Sciatic nerve (tissue), 2 donors: ENCODE measurements around the gene PCED1B. TPM values are rescaled to one million over a fixed set of nuclear protein-coding genes. Genes with fewer than 3 reads are reported as not detected.

Experiments
- ATAC-seq: fragments of 200-7000 bp; cut with Tn5 transposase; one replicate; pipeline ENCODE4 v1.9.1; 2020; ENCODE audit warnings: mild to moderate bottlenecking, moderate library complexity
- DNase-seq: peaks from one replicate; pipeline ENCODE4 v3.0.0-alpha.2; 2020; ENCODE audit warnings: low spot score
- intact Hi-C: fragments of 100-400 bp; cut with DNase I; formaldehyde crosslinking; loops from one replicate; pipeline ENCODE4 v1.14.2; 2022
- total RNA-seq: library from RNA; stranded (reverse); fragmentation: NEBNext Ultra II Directional; extraction: Animal tissue kit (Norgen Biotek cat#: 25700); gene quantifications from one replicate; pipeline ENCODE4 v1.2.1, GENCODE V29; 2021
- donor health status: DM: no; HTN: no; CAD: no.
- donor health status: DM: no; HTN: no; CAD: no.

PCED1B gene
- total RNA-seq, 1 donor from 2014 or later: 5.0 TPM

DNA sequence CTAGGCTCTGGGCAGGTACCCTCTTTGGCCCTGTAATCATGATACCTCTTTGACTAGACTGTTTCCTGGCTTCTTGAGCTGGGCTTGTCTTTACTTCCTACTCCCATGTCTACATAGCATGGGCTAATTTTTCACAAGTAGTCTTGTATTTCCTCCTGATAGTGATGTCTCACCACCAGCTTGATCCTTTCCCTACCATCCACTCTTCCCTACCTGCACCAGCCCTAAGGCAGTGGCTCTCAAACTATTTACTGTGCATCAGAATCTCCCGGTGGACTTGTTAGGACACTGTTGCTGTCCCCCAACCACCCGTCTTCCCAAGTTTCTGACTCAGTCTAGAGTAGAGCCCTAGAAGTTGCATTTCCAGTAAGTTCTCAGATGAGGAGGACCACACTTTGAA is 163.0 kb downstream of the PCED1B start:
- intact Hi-C loops: no loop called here
- ATAC-seq (no peak), DNase-seq (no peak)

- no peak for DNase-seq
- intact Hi-C loops: no loop called here
- ATAC-seq: no peak
These were observed 165.4 kb downstream of the PCED1B start for GRCh38 chr12:47244835-47245234.

DNA sequence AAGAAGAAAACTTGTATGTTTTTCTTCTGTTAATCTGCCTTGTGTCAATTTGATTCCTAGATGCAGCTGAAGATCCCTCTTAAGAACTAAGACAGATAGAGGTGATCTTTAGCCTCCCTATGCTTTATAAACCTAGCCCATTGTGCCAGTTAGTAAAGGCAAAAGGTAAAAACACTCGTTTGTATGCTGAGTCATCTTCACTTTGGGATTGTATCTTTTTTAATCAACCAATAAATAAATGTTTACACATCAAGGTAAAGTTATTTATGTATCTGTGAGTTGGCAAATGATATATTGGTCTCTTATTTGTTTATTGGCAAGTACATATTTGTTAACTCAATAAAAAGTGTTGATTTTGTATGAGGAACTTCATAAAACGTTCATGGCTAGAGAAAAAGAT is 166.2 kb downstream of the PCED1B start:
- ATAC-seq (no peak), DNase-seq (no peak)
- intact Hi-C loops: no loop called here

- no peak for ATAC-seq
- intact Hi-C loops: no loop called here
- DNase-seq: no peak
These were observed 168.0 kb downstream of the PCED1B start for GRCh38 chr12:47247418-47247817.

GRCh38 chr12:47249082-47249481 is 169.7 kb downstream of the PCED1B start:
- intact Hi-C loops: no loop called here
- ATAC-seq: no peak

DNA sequence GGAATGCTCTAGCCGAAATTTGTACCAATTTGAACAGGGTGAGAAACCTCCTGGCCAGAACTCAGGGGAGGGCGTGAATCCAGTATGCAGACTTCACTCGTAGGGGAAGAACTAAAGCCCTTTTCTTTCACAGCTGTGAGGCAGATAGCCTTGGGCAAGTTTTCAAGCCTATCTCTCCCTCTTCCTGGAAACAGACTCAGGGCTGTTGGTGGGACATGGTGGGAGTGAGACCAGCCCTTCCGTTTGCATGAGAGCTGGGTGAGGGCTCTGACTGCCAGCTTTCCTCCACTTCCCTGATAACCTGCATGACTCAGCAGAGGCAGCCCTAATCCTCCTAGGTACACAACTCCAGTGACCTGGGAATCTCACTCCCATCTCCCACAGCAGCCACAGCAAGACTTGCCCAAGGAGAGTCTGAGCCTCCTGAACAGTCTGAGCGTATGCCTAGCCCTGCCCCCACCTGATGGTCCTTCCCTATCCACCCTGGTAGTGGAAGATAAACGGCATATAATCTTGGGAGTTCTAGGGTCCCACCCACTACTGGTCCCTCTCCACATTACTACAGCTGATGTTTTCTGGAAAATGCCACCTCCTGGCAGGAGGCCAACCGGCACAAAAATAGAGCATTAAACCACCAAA is 170.4 kb downstream of the PCED1B start:
- no peak for DNase-seq
- intact Hi-C loops: no loop called here
- ATAC-seq: no peak

More at GRCh38 chr12:47249082-47249481, 169.7 kb downstream of the PCED1B start:
- DNase-seq: no peak

DNA sequence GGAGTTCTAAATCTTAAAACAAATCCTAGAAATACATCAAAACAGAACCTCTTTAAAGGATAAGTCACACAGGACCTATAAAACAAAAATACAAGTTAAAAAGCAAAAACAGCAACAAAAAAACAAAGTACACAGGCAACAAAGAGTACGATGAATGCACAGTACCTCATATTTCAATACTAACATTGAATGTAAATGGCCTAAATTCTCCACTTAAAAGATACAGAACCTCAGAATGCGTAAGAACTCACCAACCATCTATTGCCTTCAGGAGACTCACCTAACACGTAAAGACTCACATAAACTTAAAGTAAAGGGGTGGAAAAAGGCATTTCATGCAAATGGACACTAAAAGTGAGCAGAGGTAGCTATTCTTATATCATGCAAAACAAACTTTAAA is 172.5 kb downstream of the PCED1B start:
- ATAC-seq: no peak
- intact Hi-C loops: no loop called here
- DNase-seq: no peak

- no peak for ATAC-seq
- intact Hi-C loops: no loop called here
These were observed 185.5 kb downstream of the PCED1B start for GRCh38 chr12:47264951-47265350.

DNA sequence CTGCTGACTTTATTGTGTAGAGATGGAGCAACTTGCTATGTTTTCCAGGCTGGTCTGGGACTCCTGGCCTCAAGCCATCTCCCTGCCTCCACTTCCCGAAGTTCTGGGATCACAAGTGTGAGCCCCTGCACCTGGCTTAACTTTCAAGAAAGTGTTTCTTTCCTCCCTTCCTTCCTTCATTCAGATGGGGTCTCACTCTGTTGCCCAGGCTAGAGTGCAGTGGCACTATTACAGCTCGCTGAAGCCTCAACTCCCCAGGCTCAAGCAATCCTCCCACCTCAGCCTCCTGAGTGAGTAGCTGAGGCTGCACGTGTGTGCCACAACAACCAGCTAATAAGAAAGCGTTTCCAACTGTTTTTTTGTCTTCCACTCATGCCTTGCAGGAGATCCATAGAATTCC is 186.0 kb downstream of the PCED1B start:
- intact Hi-C loops: no loop called here
- no peak for DNase-seq
- ATAC-seq: no peak

More at GRCh38 chr12:47264951-47265350, 185.5 kb downstream of the PCED1B start:
- no peak for DNase-seq

GRCh38 chr12:47267571-47267970 is 188.2 kb downstream of the PCED1B start:
- intact Hi-C loops: no loop called here
- DNase-seq (no peak), ATAC-seq (no peak)

- ATAC-seq (no peak), DNase-seq (no peak)
- intact Hi-C loops: no loop called here
These were observed 189.4 kb downstream of the PCED1B start for GRCh38 chr12:47268501-47269454.

- ATAC-seq: no peak
- no peak for DNase-seq
- intact Hi-C loops: no loop called here
These were observed 190.5 kb downstream of the PCED1B start for GRCh38 chr12:47269916-47270315.

DNA sequence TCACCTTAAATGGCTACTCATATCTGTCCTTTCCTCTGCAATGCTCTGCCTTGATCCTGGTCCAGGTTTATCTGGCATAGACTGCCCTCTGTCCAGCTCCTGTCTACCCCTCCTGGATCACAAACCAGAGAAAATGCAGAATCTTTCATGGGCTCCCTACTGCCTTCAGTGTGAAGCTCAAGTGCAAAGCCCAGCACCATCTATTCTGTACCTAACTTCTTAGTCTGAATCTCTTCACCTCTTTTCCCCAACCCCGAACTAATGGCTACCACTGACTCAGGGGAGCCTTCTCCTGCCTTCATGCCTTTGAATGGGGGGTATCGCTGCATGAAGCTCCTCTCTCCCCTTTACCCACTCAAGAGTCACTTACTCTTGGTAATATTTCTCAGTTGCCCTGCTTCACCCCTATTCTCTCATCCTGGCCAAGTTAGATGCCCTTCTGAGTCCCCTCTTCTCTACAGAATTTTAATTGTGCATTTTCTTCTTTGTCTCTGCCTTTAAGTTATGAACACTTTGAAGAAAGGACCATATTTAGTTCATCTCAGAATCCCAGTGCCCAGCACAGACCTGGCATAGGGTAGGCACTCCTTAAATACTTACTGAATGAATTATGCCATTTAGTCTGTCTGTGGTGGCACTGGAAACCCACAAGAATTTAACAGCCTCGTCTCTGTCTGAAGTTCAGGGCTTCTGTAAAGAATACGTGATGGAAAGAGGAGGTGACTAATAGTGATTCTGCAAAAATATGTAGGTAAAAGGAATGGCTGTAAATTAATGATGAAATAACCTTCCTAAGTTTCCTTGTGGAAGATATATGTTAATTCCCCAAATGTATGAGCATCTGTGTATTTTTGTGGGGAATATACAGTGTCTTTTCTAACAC is 191.6 kb downstream of the PCED1B start:
- no peak for DNase-seq
- ATAC-seq: no peak
- intact Hi-C loops: no loop called here

GRCh38 chr12:47271800-47272239 is 192.4 kb downstream of the PCED1B start:
- intact Hi-C loops: no loop called here
- no peak for DNase-seq
- no peak for ATAC-seq

DNA sequence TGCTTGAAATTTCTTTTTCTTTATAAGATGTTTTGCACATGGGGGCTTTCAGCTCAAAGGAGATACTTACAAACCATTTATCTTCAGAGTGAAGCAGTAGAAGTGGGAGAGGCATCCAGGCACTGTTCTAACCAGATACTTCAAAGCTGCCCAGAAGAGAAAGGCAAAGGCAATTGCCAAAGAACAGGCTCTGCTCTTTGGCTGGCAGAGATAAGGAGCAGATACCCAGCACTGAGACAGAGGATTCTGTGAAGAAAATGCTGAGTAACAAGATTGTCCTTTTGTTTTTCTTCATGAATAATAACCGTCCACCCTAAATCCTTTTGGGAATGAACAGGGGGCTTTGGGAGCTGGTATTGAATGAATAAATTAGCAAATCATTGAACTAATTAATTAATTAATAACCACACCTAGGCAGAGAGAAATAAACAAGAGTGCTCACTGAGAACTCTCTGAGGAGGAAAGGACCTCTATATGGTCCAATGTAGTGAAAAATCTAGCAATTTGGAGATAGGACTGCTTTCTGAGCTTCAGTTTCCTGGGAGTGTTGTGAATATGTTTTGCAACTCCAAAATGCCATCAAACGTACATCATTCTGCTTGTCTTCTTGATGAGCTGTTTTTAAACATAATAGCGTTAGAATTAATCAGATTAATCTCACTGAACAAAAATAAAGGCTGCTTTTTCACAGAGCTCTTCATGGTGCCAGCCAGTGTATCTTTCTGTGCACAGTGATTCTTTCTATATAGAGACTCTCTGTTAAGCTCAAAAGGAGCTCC is 193.2 kb downstream of the PCED1B start:
- DNase-seq (no peak), ATAC-seq (no peak)
- intact Hi-C loops: no loop called here

DNA sequence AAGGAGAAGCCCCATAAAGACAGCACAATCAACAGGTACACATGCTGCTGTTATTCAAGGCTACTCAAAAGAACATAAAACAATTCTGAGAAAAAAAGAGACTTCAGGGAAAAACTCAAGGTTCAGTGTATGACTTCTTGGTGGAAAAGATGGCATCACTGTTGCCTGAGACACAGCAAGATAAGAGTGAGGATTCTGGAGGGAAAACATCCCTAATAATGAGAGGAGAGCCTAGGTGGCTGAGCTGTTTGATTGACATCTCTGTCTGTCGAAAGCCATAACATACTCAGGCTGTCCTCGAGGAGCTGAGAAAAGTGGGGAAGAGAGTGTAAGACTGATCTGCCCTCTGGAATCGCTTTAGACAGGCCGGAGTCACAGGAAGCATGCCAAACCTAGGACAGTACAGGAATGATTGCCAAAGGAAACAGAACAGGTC is 193.8 kb downstream of the PCED1B start:
- DNase-seq (no peak), ATAC-seq (no peak)
- intact Hi-C loops: no loop called here

- intact Hi-C loops: no loop called here
- ATAC-seq (no peak), DNase-seq (no peak)
These were observed 195.3 kb downstream of the PCED1B start for GRCh38 chr12:47274760-47275159.

- intact Hi-C loops: no loop called here
- DNase-seq: no peak
- ATAC-seq: no peak
These were observed 196.8 kb downstream of the PCED1B start for GRCh38 chr12:47276253-47276620.
